Hippocampal formation (tissue), 2 donors: ENCODE results near the gene UBA1.

Experiments
- DNase-seq, 2 donors: peaks; one replicate each; lab custom pipeline; 2025; lab: John Stamatoyannopoulos, UW

UBA1 gene

DNA sequence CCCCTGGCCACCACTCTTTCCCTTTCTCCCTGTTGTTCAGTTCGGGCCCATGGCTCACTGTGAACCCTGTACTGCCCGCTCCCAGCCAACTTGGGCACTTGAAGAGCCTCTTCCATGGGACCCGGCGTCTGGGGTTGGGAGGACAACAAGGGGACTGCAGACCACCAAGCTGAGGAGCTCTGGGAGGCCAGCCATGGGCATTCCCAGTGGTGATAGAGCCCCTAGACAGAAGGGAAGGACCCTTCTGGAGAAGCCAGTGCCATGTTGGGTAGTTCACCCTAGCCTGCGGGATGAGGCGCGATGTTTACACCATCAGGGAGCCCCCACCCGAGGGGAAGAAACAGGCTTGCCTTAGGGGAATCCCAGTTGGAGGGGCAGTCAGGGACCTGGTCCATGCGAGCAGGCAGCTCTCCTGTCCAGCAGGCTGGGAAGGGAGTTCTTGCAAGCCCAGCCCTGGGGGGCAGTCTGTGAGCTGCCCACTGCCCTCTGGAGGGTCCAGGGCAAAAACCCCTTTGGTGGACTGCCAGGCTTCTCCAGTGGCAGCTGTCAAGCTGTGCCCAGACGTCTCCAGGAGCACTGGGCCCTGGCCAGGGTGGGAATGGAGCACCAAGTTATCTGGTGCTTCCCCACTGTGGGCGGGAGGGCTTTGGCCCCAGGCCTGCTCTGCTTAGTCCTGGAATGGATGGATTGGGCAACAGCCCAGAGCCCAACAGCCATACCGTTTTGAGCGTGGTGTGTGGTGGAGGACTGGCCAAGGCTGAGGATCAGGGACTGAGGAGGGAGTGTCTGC, 23.7 kb upstream of the UBA1 start:
- no peak for DNase-seq

DNA sequence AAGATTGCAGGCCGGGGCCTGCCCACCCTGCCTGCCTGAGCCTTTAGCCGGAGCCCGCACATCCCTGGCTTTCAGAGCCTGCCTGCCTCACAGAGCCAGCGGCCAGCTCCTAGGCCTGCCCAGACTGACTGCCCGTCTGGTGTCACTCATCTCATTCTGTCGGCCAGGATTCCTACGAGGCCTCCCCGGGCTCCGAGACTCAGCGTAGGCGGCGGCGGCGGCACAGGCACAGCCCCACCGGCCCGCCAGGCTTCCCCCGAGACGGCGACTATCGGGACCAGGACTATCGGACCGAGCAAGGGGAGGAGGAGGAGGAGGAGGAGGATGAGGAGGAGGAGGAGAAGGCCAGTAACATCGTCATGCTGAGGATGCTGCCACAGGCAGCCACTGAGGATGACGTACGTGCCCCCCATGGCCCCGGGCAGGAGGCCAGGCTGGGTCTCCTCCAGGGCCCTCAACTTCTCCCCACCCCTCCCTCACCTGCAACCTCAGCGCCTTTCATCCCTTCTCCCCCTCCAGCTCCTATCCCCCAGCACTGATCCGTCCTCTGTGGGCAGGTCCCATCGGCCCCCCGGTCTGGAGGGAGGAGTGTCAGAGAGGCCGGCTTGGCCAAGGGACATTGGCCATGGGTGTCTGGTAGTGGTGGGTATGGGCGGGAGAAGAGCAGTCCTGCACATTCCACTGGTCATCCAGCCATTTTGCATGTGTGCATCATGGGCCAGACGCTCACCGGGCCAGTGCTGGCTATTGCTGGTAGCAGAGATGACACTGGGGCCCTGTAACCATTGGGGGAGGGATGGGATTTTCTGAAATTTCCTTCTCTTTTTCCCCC, 22.6 kb upstream of the UBA1 start:
- no peak for DNase-seq

DNA sequence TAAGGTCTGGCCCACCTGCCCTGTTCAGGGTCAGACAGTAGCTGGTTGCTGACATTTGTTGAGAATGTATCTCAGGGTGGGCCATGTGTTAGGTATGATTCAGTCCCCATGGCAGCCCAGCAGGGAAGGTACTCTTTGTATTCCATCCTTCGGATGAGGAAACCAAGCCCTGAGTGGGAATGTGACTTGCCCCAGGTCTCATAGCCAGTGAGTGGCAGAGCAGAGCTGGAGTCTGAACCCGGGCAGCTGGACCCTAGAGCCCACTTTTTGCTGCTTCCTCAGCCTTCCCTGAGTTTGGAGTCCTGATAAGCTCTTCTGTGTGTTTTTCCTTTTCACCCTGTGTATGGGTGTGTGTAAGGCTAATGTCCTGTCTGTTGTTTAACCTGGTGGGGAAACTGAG, 21.6 kb upstream of the UBA1 start:
- DNase-seq = no peak

DNA sequence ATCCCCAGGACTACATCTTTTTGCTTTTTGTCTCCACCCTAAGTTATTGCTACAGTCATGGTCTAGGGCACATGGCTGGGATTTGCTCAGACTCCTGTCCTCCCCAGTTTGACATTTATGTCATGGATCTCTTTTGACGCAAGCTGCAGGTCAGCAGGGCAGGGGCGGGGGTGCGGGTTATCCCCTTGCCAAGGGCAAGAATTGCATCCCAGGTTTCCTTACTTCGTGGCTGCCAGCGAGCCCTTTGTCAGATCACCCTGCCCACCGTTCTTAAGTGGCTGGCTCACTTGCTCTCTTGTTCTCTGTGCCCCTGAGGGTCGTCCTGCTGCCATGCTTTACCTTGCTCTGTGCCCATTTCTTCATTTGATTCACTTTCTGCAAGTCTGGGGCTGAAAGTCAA, 21.1 kb upstream of the UBA1 start:
- no peak for DNase-seq

DNA sequence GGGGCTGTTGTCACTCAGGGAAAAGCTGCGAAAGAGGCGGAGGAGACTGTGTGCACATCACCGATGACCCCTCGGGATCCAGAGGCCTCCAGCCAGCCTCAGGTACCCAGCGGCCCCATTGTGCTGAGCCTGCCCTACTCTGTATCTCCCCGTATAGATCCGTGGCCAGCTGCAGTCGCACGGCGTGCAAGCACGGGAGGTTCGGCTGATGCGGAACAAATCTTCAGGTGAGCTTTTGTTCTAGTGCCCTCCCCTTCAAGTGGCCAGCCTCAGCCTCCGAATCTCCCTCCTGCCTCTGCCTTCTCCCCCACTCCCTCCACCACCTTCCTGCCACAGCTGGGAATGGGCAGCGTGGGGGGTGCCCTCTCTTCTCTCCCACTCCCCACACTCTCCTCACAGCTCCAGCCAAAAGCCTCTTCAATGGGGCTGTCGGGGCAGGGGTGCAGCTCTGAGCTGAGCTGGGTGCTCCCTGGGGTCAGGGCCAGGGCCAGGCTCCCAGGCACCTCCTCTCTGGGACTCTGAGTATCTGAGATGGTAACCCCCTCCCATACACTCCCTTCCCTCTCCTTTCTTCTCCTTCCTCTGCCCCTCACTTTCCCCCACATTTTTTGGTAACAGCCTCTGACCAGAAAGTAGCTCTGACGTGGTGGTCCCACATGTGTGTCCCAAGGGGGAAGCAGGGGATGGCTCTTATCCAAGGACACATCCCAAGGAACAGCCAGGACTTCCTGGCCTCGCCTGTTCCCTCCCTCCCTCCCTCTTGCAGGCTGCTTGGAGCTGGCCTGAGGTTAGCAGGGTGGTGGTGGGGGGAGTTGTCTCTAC, 20.4 kb upstream of the UBA1 start:
- no peak for DNase-seq

DNA sequence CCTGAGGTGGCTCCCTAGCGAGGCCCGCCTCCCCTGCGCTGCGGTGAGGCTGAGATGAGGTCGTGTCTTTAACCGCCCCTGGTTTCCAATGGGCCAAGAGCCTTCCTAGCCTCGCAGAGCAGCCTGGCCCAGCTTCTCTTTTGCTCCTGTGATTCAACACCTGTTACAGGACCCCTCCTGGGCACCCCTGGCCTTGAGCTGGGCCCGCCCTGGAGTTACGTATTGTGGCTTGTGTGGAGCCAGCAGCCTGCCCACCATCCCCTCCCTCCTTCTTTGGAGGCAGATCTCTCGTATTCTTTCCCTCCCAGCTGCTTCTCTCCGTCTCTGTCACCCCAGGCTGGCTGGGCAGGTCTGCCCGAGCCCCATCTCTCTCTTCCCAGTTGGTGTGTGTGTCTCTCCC, 19.3 kb upstream of the UBA1 start:
- no peak for DNase-seq

DNA sequence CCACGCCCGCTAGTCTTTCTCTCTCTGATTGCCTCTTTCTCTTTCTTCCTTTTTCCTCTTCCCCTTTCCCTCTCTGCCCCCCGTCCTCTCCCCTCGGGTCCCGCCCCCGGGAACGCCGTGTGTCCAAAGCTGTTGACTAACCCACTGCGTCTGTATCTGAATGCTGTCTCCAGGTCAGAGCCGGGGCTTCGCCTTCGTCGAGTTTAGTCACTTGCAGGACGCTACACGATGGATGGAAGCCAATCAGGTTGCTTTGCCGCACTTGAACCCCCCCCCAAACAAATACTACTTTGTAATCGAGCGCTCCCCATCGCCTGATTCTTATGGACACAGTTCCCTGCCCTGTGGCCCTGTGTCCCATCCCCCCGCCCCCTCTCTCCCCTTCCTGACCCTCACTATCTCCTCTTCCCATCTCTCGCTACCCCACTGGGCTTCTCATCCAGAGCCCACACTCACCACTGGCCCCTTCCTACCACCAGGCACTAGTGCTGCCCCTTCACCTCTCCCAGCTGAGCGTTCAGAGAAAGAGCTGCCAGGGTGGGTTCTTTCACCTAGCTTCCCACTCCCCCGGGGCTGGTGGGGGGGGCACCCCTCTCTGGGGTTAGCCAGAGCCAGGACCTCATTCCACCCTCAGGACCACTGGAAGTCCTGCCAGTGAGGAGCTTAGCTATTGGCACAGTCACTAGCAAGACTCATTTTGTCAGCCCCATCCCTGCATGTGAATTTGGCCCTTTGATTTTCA, 18.6 kb upstream of the UBA1 start:
- DNase-seq = no peak

DNA sequence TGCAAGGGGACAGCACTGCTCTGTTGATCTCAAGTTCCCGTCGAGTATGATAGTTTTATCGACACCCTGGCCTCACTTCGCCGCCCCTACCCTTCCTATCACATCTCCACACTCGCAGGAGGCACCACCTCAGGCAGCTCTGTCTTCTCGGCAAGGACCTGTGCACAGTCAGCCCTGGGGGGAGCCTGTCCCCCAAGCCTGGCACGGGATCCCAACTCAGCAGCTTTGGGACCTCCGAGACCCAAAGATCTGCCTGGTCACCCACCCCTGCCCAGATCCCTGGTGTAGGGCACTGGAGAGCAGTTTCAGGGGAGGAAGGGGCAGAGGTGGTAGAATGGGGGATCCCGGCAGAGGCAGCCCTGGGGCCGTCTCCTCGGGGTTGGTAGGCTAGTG, 18.0 kb upstream of the UBA1 start:
- DNase-seq = no peak

DNA sequence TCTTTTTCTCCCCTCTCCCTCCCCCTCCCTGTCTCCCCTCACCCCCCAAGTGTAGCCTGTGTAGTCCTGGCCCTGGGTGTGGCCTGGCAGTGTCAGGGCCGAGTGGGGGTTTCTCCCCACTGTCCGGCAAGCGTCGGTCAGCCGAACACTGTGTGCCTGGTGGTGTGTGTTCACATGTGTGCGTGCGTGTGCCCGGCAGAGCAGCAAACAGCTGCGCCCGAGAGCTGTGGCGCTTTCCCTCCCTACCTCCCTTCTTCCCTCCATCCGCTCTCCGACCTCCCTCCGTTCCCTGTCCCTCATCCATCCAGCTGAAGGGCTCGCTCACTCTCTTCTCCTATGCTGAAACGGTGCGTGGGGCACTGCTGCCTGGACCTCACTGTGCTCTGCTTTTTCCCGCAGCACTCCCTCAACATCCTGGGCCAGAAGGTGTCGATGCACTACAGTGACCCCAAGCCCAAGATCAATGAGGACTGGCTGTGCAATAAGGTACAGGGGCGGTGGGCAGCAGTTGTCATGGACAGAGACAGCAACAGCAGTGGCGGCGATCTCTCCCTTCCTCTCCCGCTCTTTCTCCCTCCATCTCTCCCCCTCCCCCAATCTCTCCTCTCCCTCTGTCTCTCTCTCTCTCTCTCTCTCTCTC, 17.4 kb upstream of the UBA1 start:
- no peak for DNase-seq

DNA sequence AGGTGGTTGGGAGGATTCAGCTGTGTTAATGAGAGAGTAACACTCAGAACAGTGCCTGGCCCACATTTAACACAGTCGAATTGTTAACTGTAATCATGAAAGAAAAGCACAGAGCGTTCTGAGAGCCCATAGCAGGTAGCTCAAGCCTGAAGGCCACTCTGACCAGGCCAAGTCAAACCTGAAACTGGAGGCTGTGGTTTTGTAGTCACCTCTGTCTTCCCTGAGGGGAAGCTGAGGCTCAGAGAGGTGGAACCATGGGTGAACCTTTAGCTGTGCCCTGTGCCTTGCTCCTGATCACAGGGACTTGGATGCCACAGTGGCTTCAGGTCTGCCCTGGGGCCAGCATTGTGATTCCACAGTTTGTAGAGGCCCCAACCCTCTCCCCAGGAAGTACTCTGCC, 16.6 kb upstream of the UBA1 start:
- no peak for DNase-seq

DNA sequence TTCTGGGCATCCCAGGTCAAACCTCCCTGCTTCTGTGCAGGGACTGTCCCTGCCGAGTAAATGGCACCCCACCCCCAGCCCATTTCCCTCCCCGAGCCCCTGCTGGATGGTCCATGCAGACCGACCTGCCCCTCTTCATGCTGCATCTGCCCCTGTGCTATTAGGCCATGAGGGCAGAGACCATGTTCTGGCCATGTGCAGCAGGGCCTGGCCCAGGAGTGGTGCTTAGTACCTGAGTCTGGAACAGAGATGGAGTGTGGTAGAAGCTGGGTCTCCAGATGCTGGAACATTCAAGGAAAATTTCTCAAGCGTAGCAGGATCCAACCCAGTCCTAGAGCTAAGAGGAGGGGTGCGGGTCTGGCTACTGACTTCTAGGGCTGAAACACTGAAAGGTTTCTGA, 15.3 kb upstream of the UBA1 start:
- DNase-seq = no peak

DNA sequence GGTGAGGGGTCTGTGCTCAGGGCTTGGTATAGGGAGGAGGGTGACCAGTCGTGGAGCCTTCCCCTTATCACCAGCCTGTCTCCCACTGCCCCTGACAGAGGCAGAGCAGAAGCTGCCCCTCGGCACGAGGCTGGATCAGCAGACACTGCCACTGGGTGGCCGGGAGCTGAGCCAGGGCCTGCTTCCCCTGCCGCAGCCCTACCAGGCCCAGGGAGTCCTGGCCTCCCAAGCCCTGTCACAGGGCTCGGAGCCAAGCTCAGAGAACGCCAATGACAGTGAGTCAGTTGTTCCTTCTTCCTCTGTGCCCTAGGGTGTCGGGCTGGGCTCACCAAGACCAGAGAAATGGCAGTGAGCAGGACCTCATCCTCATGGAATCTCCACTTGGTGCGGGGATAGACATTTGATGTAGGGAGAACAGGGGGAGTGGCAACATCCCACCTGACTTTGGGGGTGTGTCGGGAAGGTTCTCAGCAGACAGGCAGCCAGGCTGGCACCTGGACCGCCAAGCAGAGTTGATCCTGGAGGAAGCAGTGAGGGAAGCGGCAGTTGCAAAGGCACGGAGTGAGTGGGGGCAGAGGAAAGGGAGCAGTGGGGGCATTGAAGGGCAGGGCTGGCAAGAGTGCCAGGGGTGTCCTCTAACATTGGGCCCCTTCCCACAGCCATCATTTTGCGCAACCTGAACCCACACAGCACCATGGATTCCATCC, 14.3 kb upstream of the UBA1 start:
- DNase-seq = peak in 1 of 2 donors; percentile 25

DNA sequence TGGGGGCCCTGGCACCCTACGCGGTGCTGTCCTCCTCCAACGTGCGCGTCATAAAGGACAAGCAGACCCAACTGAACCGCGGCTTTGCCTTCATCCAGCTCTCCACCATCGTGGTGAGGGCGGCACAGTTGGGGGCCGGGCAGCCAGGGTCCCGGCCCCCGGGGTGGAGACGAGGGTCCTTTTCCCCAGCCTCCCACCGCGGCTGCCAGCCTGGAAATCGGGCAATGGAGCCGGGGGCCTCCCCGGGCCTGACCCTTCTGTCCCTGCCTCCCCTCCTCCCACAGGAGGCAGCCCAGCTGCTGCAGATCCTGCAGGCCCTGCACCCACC, 13.7 kb upstream of the UBA1 start:
- no peak for DNase-seq

DNA sequence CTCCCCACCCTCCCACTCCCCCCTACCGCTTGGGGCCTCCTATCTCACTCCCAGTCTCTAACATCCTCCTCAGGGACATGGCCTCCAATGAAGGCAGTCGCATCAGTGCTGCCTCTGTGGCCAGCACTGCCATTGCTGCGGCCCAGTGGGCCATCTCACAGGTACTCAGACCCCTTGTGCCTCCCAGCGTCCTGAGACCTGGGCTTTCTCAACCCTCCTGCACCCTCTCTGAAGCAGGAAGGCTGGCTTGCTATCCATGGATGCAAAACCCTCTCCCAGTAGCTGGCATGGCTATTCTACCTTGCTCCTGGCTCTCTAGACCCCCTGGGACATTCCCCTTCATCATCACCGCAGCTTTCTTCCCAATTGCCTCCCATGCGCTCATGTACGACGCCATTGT, 13.3 kb upstream of the UBA1 start:
- DNase-seq = no peak

DNA sequence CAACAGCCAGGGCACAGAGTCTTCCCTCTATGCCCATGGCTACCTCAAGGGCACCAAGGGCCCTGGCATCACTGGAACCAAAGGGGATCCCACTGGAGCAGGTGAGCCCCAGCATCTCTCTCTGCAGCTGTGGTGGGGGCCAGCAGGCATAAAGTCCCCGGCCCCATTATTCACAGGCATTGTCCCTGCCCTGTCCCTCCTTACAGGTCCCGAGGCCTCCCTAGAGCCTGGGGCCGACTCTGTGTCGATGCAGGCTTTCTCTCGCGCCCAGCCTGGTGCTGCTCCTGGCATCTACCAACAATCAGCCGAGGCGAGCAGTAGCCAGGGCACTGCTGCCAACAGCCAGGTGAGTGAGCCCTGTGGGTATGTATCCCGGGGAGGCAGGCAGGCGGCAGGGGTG, 12.3 kb upstream of the UBA1 start:
- DNase-seq = no peak

DNA sequence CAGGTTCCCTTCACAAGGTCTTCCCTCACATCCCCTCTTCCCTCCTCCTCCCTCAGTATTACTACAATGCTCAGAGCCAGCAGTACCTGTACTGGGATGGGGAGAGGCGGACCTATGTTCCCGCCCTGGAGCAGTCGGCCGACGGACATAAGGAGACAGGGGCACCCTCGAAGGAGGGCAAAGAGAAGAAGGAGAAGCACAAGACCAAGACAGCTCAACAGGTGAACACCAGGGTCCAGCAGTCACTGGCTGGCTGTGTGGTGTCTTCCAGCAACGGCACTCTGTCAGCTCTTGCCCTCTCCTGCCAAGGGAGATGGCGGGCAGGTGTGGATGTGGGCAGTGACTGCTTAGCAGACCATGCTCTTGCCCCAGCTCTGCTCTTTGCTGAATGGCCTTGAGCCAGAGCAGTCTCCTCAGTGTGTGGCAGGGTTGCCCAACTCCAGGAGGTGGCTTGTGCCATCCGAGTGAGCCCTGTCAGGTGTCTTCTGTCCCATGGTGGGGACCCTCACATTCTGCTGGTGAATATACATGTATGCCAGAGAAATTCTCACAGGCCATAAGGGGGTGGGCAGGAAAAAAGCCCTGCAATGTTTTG, 11.4 kb upstream of the UBA1 start:
- DNase-seq = no peak

DNA sequence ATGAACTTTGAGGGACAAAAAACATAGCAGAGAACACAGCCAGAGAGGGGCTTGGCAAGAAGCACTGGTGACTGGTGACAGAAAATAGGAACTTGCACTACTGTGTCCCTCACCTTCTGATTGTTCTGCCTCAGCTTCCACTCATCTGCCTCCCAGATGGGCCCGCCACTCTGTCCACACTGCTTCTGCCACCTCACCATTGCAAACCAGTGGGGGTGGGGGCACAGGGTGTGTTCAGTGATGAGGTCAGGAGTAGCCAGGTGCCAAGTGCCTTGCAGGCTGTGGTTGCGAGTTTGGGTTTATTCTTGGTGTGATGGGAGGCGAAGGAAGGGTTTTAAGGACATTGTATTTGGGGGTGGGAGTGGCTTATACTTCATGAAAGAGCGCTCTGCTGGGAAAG, 9.1 kb upstream of the UBA1 start:
- DNase-seq = no peak

DNA sequence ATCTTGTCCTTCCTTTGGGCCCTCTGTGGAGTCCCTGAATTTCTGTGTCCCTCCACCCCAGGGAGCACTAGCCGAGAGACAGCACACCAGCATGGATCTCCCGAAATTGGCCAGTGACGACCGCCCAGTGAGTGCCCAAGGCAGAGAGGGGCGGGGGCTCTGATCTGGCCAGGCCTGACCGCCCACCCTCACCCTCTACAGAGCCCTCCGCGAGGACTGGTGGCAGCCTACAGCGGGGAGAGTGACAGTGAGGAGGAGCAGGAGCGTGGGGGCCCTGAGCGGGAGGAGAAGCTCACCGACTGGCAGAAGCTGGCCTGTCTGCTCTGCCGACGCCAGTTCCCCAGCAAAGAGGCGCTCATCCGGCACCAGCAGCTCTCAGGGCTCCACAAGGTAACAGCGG, 8.4 kb upstream of the UBA1 start:
- no peak for DNase-seq

DNA sequence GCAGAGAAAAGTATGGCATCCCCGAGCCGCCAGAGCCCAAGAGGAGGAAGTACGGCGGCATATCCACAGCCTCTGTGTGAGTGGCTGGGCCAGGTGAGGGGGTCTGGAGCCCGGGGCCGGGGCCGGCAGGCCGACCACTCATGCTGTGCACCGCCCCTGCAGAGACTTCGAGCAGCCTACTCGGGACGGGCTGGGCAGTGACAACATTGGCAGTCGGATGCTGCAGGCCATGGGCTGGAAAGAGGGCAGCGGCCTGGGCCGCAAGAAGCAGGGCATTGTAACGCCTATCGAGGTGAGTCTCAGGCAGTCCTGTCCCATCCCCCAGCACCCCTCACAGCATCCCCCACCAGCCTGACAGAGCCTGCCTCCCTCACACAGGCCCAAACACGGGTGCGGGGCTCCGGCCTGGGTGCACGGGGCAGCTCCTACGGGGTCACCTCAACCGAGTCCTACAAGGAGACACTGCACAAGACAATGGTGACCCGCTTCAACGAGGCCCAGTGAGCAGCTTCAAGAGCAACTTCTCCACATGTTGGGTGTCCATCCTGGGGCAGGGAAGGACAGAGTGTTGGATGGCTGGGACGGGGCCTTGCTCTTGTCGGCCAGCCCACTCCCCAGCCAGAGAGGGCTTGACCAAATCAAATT, 7.4 kb upstream of the UBA1 start:
- no peak for DNase-seq

DNA sequence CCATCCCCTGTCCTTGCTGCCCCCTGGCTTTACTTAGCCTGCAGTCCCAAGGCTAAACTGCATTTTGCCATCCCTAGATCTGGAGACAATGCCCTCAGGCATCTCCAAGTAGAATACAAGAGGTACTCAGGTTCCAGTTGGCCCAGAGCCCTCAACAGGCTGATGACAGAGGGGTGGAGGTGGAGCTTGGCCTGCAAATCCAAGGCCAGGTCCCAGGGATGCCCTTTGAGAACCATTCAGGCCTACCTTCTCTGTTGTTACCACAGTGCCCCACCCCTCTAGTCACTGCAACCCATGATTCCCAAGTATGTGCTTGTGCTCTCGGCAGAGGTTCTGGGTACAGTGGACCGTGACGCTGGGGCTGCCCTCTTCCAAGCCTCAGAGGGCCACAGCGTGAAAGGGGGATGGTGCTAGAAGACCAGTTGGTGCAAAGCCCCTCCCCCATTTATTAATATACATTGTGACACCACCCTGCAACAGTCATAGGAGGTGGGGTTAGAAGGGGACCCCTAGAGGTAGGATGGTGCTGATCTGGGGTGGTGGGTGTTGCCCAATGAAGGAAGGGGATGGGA, 6.4 kb upstream of the UBA1 start:
- DNase-seq = no peak
